Upper lobe of left lung (tissue), 6 donors: Measurements from ENCODE around the gene RPL27. TPM values are rescaled to one million over a fixed set of nuclear protein-coding genes. Genes with fewer than 3 reads are reported as not detected.

ENCODE experiments used
- ATAC-seq, 2 donors: fragments of 200-7000 bp; cut with Tn5 transposase; one replicate each; pipeline ENCODE4 v1.9.1; 2022; ENCODE audit warnings: mild to moderate bottlenecking in 2 of 2, moderate library complexity in 2 of 2; ENCODE audit not compliant: low FRiP score in 2 of 2
- DNase-seq, 2 donors: peaks; one replicate each; pipeline ENCODE4 v3.0.0-alpha.2; 2019 to 2020
- H3K27ac ChIP-seq, 4 donors: fragments of 200-600 bp; sonication (generic); one replicate each; pipeline ENCODE4 v1.5.1; 2016 to 2019
- H3K27me3 ChIP-seq, 4 donors: fragments of 200-600 bp; sonication (generic); one replicate each; pipeline ENCODE4 v1.5.1; 2017 to 2019
- H3K36me3 ChIP-seq, 4 donors: fragments of 200-600 bp; sonication (generic); one replicate each; pipeline ENCODE4 v1.5.1; 2016 to 2019
- H3K4me1 ChIP-seq, 4 donors: fragments of 200-600 bp; sonication (generic); one replicate each; pipeline ENCODE4 v1.5.1; 2018 to 2019
- H3K4me3 ChIP-seq, 4 donors: fragments of 200-600 bp; sonication (generic); one replicate each; pipeline ENCODE4 v1.5.1; 2017 to 2019; ENCODE audit warnings: mild to moderate bottlenecking in 2 of 4, moderate library complexity in 1 of 4
- H3K9me3 ChIP-seq, 4 donors: fragments of 200-600 bp; sonication (generic); one replicate each; pipeline ENCODE4 v1.5.1; 2018 to 2019
- CTCF ChIP-seq, 6 experiments: fragments of 450-650 bp in 4 of 6; fragments of 200-600 bp in 2 of 6; sonication (generic) in 2 of 6; IDR thresholded peaks; one replicate each; pipeline ENCODE4 v1.5.1; 2016 to 2019; ENCODE audit warnings: antibody characterized with exemption in 6 of 6
- EP300 ChIP-seq, 4 donors: sonication (generic); formaldehyde crosslinking; IDR thresholded peaks; one replicate each; pipeline ENCODE4 v1.5.1; 2017; ENCODE audit warnings: antibody characterized with exemption in 4 of 4, control low read depth in 2 of 4
- POLR2A ChIP-seq, 4 donors: fragments of 450-650 bp; IDR thresholded peaks; one replicate each; pipeline ENCODE4 v1.5.1; 2016 to 2017; ENCODE audit warnings: antibody characterized with exemption in 4 of 4, mild to moderate bottlenecking in 2 of 4
- POLR2AphosphoS5 ChIP-seq, 2 donors: sonication (generic); formaldehyde crosslinking; IDR thresholded peaks; one replicate each; pipeline ENCODE4 v1.5.1; 2017; ENCODE audit warnings: antibody characterized with exemption in 2 of 2
- WGBS, 2 donors: methylation state at CpG; one replicate each; pipeline ENCODE4 v1.1.5; 2017 to 2018; 5-methylcytosine and 5-hydroxymethylcytosine counted together
- total RNA-seq, 6 donors: library from RNA; depleted of rRNA in 4 of 6; stranded (reverse); fragments of >200 nt in 4 of 6; gene quantifications; one replicate each; pipeline versions ENCODE4 v1.1.0 to v1.2.1, GENCODE V29; 2016 to 2021
- donor health status: DM: no; HTN: no; CAD: no; lungs with moderate emphysema.
- donor health status: DM: no; HTN: yes; CAD: no; lungs with severe emphysema.

Gene RPL27
- total RNA-seq, 6 donors from 2014 or later: 534 to 1,192 (median 783) TPM

GRCh38 chr17:43006639-43007551 is 8.7 kb downstream of the RPL27 start, which contains the start of gene IFI35:
IFI35 (plus strand) TSS chr17:43006784; CDS start chr17:43006948, 164 bp downstream.
- TF ChIP-seq EP300 (IDR thresholded peaks at IDR 0.05) (no peak), CTCF (IDR thresholded peaks at IDR 0.05) (peak in 5 of 6 experiments; percentile 27 to 63 (median 29)), POLR2AphosphoS5 (IDR thresholded peaks at IDR 0.05) (peak; percentile 37 to 80), POLR2A (IDR thresholded peaks at IDR 0.05) (peak in 3 of 4 donors; percentile 21 to 65 (median 57))
- peak; percentile 90 to 92 for DNase-seq
- Histone ChIP-seq H3K27ac (peak within 1 kb of the TSS; percentile 88 to 97 (median 93)), H3K4me1 (peaks cover 21 to 39% (median 31%) of the 10 kb centered on the region in 4 donors), H3K36me3 (peaks cover 10 to 28% (median 24%) of the 10 kb centered on the region in 4 donors), H3K27me3 (no peaks in the 10 kb centered on the region), H3K9me3 (no peaks in the 10 kb centered on the region), H3K4me3 (peak within 1 kb of the TSS; percentile 5 to 80 (median 68))
- WGBS, 2 donors: 23 to 32% methylated on average over 17 to 18 of the region's 18 CpGs
- ATAC-seq: peak; percentile 94 to 95

- H3K36me3 ChIP-seq: peaks cover 0 to 39% (median 25%) of the 10 kb centered on the region in 4 donors
- H3K4me3 ChIP-seq: no peak overlapping the region
- WGBS, 2 donors: 89 to 93% methylated on average over 5 of the region's 5 CpGs
- no peaks in the 10 kb centered on the region for H3K9me3 ChIP-seq
- DNase-seq: no peak
- H3K27me3 ChIP-seq: no peaks in the 10 kb centered on the region
- TF ChIP-seq POLR2AphosphoS5 (IDR thresholded peaks at IDR 0.05): no peak
- TF ChIP-seq POLR2A (IDR thresholded peaks at IDR 0.05): no peak
- H3K4me1 ChIP-seq: peaks cover 40 to 74% (median 60%) of the 10 kb centered on the region in 4 donors
- ATAC-seq: no peak
- peak overlapping the region in 3 of 4 donors; percentile 8 to 85 (median 58) for H3K27ac ChIP-seq
Observed at GRCh38 chr17:43010667-43011308, 12.6 kb downstream of the RPL27 start.

- peaks cover 45 to 79% (median 69%) of the 10 kb centered on the region in 4 donors for H3K4me1 ChIP-seq
- H3K36me3 ChIP-seq: peaks cover 0 to 50% (median 34%) of the 10 kb centered on the region in 4 donors
- WGBS, 2 donors: 73 to 77% methylated on average over 14 to 15 of the region's 15 CpGs
- ATAC-seq (no peak), DNase-seq (no peak)
- H3K27me3 ChIP-seq: no peaks in the 10 kb centered on the region
- H3K27ac ChIP-seq: peak overlapping the region in 3 of 4 donors; percentile 8 to 85 (median 58)
- no peaks in the 10 kb centered on the region for H3K9me3 ChIP-seq
- no peak for TF ChIP-seq CTCF (IDR thresholded peaks at IDR 0.05)
- no peak for TF ChIP-seq POLR2AphosphoS5 (IDR thresholded peaks at IDR 0.05)
- no peak for TF ChIP-seq POLR2A (IDR thresholded peaks at IDR 0.05)
- TF ChIP-seq EP300 (IDR thresholded peaks at IDR 0.05): no peak
- no peak overlapping the region for H3K4me3 ChIP-seq
Observed at GRCh38 chr17:43011728-43012472, 13.7 kb downstream of the RPL27 start.

- H3K4me3 ChIP-seq: no peak overlapping the region
- peaks cover 0 to 64% (median 38%) of the 10 kb centered on the region in 4 donors for H3K36me3 ChIP-seq
- H3K27me3 ChIP-seq: no peaks in the 10 kb centered on the region
- no peaks in the 10 kb centered on the region for H3K9me3 ChIP-seq
- peak overlapping the region in 3 of 4 donors; percentile 57 to 85 (median 77) for H3K27ac ChIP-seq
- no peak for TF ChIP-seq CTCF (IDR thresholded peaks at IDR 0.05)
- TF ChIP-seq POLR2AphosphoS5 (IDR thresholded peaks at IDR 0.05): no peak
- TF ChIP-seq EP300 (IDR thresholded peaks at IDR 0.05): no peak
- TF ChIP-seq POLR2A (IDR thresholded peaks at IDR 0.05): no peak
- WGBS, 2 donors: 82 to 85% methylated on average over 7 to 8 of the region's 8 CpGs
- ATAC-seq (no peak), DNase-seq (no peak)
- peaks cover 40 to 77% (median 66%) of the 10 kb centered on the region in 4 donors for H3K4me1 ChIP-seq
Observed at GRCh38 chr17:43013296-43013695, 15.1 kb downstream of the RPL27 start.
